Mucosa of rectum (tissue), 2 donors: ENCODE data around the gene FOXO3B.
"Not testable (repeated sequence)": the region's sequence is repeated elsewhere in the genome, so short reads cannot be mapped to it uniquely, and the experiment has no call there.

Experiments used
- H3K27ac ChIP-seq, 2 donors: one replicate each; pipeline ENCODE4 v1.7.0; 2013; ENCODE audit warnings: inconsistent platforms in 2 of 2, low read depth in 2 of 2, low read length in 2 of 2
- H3K27me3 ChIP-seq, 2 donors: one replicate each; pipeline ENCODE4 v1.7.0; 2013; ENCODE audit warnings: low read length in 2 of 2; ENCODE audit not compliant: control insufficient read depth in 2 of 2, insufficient read depth in 2 of 2
- H3K36me3 ChIP-seq, 2 donors: one replicate each; pipeline ENCODE4 v1.7.0; 2013; ENCODE audit warnings: low read length in 2 of 2; ENCODE audit not compliant: control insufficient read depth in 2 of 2, insufficient read depth in 2 of 2
- H3K4me1 ChIP-seq, 2 donors: one replicate each; pipeline ENCODE4 v1.7.0; 2013; ENCODE audit warnings: low read length in 2 of 2, mild to moderate bottlenecking in 1 of 2; ENCODE audit not compliant: control insufficient read depth in 2 of 2, insufficient read depth in 2 of 2
- H3K4me3 ChIP-seq, 2 donors: one replicate each; pipeline ENCODE4 v1.7.0; 2013; ENCODE audit warnings: low read length in 2 of 2
- H3K9ac ChIP-seq, 2 donors: one replicate each; pipeline ENCODE4 v1.7.0; 2013; ENCODE audit warnings: low read length in 2 of 2, low read depth in 1 of 2, mild to moderate bottlenecking in 1 of 2
- H3K9me3 ChIP-seq, 2 donors: one replicate each; pipeline ENCODE4 v1.7.0; 2013; ENCODE audit warnings: low read length in 2 of 2; ENCODE audit not compliant: control insufficient read depth in 2 of 2
- donor health status: healthy.
- donor health status: Normal muscosa, but diverticular disease.

Gene FOXO3B

GRCh38 chr17:18681767-18682571 is at the start of gene FOXO3B:
TSS of gene FOXO3B (minus strand) at chr17:18682314. CDS start at chr17:18681651, 663 bp downstream.
- not testable (repeated sequence) for H3K27me3 ChIP-seq, H3K36me3 ChIP-seq, H3K27ac ChIP-seq, H3K9me3 ChIP-seq, H3K4me1 ChIP-seq
- Histone ChIP-seq H3K4me3 (peak within 1 kb of the TSS; percentile 53 to 62), H3K9ac (peak within 1 kb of the TSS; percentile 17 to 53)

GRCh38 chr17:18723509-18723908 is 41.4 kb upstream of the FOXO3B start:
- not testable (repeated sequence) for H3K27ac ChIP-seq, H3K9ac ChIP-seq, H3K36me3 ChIP-seq, H3K4me1 ChIP-seq, H3K27me3 ChIP-seq, H3K9me3 ChIP-seq, H3K4me3 ChIP-seq

- not testable (repeated sequence) for H3K36me3 ChIP-seq, H3K4me1 ChIP-seq, H3K9ac ChIP-seq, H3K27me3 ChIP-seq, H3K27ac ChIP-seq, H3K4me3 ChIP-seq, H3K9me3 ChIP-seq
Measured at GRCh38 chr17:18722612-18723011, 40.5 kb upstream of the FOXO3B start.

DNA sequence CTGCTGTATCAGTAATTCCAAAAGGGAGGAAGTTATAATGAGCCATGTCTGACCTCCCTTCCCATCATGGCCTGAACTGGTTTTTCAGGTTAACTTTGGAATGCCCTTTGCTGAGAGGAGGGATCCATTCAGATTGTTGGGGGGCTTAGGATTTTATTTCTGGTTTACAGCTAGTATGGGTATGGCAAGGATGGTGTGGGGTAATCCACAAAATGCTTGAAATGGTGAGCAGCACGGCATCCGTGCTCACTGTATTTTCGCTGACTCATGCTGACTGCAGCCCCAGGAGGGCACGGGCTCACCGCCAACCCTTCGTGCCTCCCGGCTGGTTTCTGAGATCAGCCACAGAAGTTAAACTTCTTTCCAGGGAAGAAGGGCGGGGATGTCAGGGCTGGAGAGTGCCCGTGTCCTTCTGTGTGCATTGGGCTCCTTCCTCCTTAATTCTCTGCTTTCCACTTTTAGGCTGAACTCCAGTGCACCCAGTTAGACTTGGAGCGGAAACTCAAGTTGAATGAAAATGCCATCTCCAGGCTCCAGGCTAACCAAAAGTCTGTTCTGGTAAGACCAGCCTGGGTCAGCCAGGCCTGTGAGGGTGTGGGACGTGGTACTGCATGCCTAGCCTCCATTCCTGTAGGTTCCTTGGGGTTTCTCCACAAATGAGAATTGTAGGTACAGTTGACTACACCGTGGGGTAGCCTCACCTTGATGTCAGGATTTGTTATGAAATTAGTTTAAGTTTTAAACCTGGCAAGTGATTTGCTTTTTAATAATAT is 39.8 kb upstream of the FOXO3B start:
- H3K27ac ChIP-seq, H3K27me3 ChIP-seq, H3K4me3 ChIP-seq, H3K9ac ChIP-seq, H3K4me1 ChIP-seq, H3K36me3 ChIP-seq, H3K9me3 ChIP-seq: not testable (repeated sequence)

DNA sequence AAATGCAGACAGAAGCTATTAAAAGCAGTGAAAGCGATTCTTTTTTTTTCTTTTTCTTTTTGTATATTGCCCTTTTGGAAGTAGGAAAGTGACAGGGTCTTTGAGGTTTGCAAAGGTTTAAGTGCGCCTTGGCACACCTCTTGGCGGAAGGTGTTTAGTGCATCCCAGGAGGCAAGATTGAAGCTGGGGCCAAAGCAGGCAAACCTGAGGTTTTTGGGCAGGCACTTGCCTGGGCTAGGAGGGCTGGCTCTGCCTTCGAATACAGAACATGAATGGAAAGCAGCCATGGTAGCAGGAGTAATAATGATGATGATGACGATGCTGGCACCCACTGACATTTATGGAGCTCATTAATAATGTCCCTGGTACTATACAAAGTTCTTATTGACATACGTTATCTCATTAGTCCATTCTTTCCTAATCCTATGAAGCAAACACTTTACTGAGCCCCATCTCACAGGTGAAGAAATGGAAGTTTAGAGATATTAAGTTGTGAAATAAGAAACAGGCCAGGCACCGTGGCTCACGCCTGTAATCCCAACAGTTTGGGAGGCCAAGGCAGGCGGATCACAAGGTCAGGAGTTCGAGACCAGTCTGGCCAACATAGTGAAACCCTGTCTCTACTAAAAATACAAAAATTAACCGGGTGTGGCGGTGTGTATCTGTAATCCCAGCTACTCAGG is 37.5 kb upstream of the FOXO3B start:
- H3K27ac ChIP-seq, H3K9me3 ChIP-seq, H3K9ac ChIP-seq, H3K36me3 ChIP-seq, H3K4me1 ChIP-seq, H3K27me3 ChIP-seq, H3K4me3 ChIP-seq: not testable (repeated sequence)

DNA sequence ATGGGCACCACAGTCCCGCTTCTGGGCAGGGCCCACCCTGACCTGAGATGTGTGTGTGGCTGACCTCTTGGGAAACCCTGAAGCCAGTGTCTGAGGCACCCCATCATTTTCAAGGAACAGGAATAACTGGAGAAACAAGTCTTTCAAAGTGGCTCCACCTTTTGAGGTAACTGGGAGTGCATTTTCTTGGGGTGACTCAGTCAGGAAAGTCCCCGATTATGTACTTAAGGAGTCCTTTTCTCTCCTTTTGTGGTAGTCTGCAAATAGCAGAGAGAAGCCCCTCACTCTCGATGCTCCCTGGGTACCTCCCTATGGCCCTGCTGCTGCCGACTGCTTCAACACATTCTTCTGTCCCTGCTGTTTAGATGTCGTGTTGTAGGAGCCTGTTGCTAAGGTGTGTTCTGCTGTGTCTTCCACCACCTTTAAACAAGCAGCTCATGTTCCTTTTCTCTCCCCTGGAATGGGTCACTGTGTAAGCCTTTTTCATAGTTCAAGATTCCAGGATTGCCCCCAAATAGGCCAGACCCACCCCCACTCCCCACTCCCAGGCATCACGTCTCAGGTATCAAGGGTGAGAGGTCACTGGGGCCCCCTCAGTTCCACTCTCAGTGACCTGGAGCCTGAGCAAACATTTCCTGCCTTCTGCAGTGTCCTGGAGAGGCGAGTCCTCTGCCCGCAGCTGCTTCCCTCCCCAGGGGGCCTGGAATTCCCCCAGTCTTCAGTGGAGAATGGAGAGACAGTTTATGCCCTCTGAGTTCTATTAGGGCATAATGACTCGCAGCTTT is 36.7 kb upstream of the FOXO3B start:
- not testable (repeated sequence) for H3K4me1 ChIP-seq, H3K9ac ChIP-seq, H3K36me3 ChIP-seq, H3K4me3 ChIP-seq, H3K9me3 ChIP-seq, H3K27ac ChIP-seq, H3K27me3 ChIP-seq

- H3K9ac ChIP-seq, H3K36me3 ChIP-seq, H3K9me3 ChIP-seq, H3K27ac ChIP-seq, H3K4me1 ChIP-seq, H3K4me3 ChIP-seq, H3K27me3 ChIP-seq: not testable (repeated sequence)
Measured at GRCh38 chr17:18712354-18712999, 30.4 kb upstream of the FOXO3B start.

GRCh38 chr17:18708215-18708614 is 26.1 kb upstream of the FOXO3B start:
- H3K27ac ChIP-seq, H3K4me3 ChIP-seq, H3K9me3 ChIP-seq, H3K4me1 ChIP-seq, H3K9ac ChIP-seq, H3K36me3 ChIP-seq, H3K27me3 ChIP-seq: not testable (repeated sequence)

DNA sequence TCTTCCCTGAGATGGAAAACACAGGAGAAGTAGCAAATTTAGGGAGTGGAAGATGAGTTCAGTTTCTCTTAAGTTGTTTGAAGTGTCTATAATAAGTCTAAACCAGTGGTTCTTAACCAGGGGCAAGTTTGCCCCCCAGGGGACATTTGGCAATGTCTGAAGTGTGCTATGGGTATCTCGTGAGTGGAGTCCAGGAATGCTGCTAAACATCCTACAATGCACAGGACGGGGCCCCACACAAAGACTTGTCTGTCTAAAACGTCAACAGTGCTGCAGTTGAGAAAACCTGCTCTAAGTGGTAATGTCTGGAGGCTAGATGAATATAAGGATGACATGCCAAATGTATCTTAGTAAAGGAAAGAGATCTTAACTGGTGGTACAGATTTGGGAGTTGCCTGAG is 23.8 kb upstream of the FOXO3B start:
- H3K36me3 ChIP-seq, H3K27ac ChIP-seq, H3K4me1 ChIP-seq, H3K9ac ChIP-seq, H3K9me3 ChIP-seq, H3K4me3 ChIP-seq, H3K27me3 ChIP-seq: not testable (repeated sequence)
